ENCODE data around the gene EIF2S3.

Gene EIF2S3

DNA sequence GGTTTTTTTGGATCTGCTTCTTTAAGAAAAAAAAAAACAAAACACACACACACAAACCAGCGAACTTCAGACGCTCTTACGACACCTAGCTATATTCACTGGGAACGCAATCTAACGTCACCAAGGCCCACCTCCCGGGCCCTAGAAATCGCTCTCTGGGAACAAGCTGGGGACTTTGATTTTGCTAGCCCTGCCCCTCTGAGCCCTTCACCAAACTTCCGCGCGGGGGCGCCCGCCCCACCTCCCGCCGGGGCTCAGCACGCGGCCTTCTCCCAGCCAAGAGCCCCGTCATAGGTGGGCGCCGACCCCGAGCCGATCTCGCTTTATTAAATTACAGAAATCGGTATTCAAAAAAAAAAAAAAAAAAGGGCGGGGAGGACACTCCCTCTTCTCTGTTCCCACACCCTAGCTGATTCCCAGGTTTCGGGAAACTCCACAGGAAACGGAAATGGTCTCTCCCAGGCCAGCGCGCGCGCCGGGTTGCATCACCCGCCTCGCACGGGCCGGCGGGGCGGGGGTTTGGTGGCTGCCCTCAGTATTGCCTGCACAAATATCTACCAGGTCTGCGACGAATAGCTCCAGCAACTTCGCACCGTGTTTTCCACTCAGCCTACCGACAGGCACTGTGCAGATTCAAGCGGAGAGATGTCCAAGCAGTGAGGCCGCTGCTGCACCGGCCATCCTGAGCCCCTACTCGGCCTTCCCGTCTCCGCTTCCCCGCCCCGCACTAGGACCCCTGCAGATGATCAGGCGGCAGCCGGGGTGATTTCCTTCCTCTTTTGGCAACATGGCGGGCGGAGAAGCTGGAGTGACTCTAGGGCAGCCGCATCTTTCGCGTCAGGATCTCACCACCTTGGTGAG, at the start of gene EIF2S3:
Gene EIF2S3 (plus strand): TSS at position 775 of the 861 bp plus-strand sequence. CDS start 13 bp downstream, at position 788.
- no peak within 1 kb of the TSS for H3K4me3 ChIP-seq (ENCODE audit: low read depth, low read length)
- DNase-seq (ENCODE audit: low read depth) = peak; percentile 87

DNA sequence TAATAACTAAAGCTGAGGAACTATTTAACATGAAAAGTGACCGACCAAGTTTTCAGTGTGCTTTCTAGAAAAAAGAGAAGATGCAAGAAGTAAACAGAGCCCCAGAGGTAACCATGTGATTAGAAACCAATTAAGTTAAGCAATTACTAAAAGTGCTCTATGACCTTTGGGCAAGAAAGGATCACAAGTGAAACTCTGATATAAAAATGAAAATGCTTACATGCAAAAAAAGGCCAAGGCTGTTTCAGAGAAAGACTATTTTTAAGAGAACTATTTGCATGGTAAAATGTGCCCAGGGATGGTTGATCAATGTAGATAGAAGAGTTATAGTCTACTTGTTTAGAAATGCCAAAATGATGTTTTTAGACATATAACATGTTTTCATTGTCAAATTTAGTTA, 49.7 kb upstream of the EIF2S3 start:
- no peak overlapping the region for H3K4me3 ChIP-seq (ENCODE audit: low read depth, low read length)
- no peak for DNase-seq (ENCODE audit: low read depth)

DNA sequence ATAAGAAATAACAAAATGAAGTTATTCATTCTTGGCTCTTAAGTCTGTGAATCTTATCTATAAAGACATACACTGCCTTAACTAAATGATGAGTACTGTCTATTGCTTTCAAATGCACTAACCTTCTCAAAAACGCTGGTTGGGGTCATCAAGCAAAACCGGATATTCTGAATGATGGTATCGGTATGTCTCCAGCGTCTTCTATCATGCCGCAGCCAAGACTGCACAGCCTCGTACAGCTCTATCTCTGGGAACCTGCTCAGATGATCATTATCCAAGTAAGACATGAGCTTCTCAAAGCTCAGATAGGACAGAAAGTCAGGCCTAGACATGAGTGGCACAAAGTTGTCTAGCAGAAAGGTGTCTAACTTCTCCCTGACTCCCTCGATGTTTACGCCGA, 48.9 kb upstream of the EIF2S3 start:
- no peak overlapping the region for H3K4me3 ChIP-seq (ENCODE audit: low read depth, low read length)
- no peak for DNase-seq (ENCODE audit: low read depth)

DNA sequence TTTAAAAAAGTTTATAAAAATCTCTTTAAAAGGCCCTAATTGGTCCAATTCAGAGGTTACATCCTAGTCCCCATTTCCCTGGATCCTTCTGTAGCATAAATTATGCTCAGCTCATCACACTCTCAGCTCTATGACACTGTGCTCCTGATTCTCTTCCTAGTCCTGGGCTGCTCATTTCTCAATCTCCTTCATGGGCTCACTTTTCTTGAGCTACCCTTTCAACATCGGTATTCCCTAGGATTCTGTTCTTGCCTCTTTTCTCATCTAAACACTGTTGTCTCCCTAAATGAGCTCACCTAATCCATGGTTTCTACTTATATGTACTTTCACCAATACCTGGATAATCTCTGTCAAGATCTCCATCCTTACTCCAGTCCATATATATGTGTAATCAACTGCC, 42.5 kb upstream of the EIF2S3 start:
- DNase-seq (ENCODE audit: low read depth) = no peak
- H3K4me3 ChIP-seq (ENCODE audit: low read depth, low read length) = no peak overlapping the region

DNA sequence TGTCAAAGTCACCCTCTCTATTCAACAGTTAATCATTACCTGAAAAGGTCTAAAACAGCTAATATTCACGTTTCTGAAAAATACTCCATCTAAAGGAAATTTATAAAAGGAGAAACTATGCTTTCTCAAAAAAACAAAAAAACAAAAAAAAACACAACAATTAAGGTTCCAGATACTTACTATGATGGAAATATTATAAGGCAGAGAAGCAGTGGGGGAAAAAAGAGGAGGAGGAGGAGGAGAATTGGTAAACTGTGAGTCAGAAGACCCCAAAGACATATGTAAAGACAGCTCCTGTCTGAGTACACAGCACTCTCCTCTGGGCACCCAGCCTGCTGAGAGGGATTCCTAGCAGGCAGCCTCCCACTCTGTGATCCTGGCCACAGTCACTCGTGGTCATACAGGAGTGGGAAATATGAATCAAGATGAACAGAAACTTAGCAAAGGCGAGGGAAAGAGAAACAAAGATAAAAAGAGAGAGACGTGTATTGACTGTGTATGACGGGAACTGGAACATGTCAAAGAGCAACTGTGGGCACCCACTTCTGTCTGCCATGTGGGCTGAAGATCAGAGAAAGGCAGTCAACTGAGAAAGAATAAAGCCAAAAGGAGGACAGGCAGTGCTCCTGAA, 40.3 kb upstream of the EIF2S3 start:
- H3K4me3 ChIP-seq (ENCODE audit: low read depth, low read length) = no peak overlapping the region
- no peak for DNase-seq (ENCODE audit: low read depth)

DNA sequence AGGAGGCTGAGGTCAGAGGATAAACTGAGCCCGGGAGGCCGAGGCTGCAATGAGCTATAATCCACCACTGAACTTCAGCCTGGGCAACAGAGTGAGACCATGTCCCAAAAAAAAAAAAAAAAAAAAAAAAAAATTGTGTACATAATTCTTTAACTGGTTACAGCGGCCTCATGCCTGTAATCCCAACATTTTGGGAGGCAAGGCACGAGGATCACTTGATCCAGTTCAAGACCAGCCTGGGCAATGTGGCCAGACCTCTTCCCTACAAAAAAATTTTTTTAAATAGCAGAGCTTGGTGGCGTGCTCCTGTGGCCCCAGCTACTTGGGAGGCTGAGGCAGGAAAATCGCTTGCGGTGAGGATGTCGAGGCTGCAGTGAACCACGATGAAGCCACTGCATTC, 37.1 kb upstream of the EIF2S3 start:
- DNase-seq (ENCODE audit: low read depth) = no peak
- H3K4me3 ChIP-seq (ENCODE audit: low read depth, low read length) = no peak overlapping the region

DNA sequence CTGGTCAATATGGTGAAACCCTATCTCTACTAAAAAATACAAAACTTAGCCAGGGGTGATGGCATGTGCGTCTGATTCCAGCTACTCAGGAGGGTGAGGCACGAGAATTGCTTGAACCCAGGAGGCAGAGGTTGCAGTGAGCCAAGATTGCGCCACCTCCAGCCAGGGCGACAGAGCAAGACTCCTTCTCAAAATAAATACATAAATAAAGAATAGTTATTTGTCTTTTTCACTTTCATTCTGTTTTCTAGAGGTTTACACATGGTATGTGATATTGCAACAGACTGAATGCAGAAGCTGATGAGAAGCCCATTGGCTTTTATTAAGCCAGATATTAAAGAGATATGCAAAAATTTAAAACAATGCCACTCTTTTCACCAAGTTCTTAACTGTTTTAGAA, 35.9 kb upstream of the EIF2S3 start:
- H3K4me3 ChIP-seq (ENCODE audit: low read depth, low read length) = no peak overlapping the region
- no peak for DNase-seq (ENCODE audit: low read depth)

DNA sequence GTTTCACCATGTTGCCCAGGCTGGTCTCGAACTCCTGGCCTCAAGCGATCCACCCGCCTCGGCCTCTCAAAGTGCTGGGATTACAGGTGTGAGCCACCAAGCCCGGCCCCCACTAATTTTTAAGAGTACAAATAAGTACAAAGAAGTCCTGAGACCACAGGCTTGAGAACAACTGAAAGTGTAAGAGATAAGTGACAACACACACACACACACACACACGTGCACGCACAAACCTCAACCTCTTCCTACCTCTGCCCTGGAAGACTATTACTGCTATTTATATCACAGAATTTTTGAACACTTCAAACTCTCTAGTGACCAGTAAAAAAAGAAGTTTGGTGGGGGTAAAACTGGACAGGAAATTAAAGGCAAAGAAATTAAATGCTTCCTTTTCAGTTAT, 35.3 kb upstream of the EIF2S3 start:
- H3K4me3 ChIP-seq (ENCODE audit: low read depth, low read length) = no peak overlapping the region
- no peak for DNase-seq (ENCODE audit: low read depth)

DNA sequence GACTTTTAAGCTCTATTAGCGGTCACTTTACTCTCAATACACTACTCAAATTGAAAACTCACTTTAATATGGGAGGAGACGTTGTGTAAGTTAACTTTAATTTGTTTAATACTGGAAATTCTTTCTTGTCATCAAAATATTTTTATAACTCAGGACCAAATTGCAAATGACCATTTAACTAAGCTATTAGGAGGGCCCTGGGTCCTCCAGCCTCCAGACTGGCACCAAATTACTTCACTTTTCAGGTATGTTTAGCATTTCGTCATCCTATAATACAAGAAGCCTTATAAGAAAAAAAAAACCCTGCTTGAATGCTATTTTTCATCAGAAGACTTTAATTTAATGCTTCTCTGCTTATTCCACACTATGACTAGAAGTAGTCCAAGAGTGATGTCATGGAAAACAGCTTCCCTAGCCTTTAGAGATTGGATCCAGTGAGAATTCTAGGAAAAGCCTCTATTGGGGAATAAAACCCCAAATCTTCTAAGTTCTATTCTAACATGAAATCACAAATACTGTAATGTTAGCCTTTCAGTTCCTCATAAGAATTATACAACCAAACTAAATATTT, 34.4 kb upstream of the EIF2S3 start:
- DNase-seq (ENCODE audit: low read depth) = no peak

DNA sequence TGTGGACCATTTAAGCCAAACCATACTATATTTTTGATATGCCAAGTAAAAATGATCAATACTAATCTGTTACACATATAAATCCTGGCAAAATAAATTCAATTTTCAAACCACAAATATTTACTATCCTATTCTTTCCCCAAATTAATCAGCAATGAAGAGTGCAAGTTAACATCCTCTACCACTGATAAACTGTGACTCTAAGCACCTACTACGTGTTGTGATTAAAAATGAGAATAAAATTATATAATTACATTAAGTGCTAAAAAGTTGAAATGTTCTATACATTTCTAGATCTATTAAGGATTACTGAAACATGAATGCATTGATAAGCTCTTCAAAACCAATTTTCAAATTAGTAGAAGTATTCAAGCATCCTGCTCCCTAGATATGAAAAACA, 31.2 kb upstream of the EIF2S3 start:
- no peak for DNase-seq (ENCODE audit: low read depth)
- peak overlapping the region; percentile 73 for H3K4me3 ChIP-seq (ENCODE audit: low read depth, low read length)

More for the DNA sequence above, 34.4 kb upstream of the EIF2S3 start:
- H3K4me3 ChIP-seq (ENCODE audit: low read depth, low read length) = no peak overlapping the region

DNA sequence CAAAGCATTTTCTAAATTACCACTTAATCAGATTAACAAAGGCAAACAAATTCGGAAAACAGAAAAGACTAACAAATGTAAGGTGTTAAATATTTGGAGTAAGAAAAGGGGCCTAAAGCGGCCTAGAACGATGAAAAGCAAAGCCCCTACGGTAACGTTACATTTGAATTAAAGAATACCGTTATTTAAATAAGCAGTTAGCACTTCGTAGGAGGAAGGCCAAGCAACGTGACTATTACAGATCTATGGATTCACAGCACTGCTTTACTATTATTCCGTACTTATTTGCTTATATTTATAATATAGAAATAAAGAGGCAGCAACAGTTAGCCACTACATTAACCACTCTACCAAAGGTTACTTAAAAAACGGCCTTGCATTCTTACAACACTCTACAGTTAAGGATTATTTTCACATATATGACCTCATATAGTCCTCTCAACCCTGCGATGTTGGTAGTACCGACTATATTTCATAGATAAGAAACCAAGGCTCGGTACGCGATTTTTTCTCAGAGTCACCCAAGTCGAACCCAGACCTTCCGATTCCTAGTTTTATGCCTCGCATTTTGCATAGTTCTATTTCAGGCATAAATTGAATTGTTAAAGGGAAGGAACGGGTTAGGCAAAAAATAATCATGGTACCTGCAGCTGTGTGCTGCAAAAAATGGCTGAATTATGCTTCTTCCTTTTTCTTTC, 30.6 kb upstream of the EIF2S3 start:
- peak overlapping the region; percentile 73 for H3K4me3 ChIP-seq (ENCODE audit: low read depth, low read length)
- DNase-seq (ENCODE audit: low read depth) = no peak

DNA sequence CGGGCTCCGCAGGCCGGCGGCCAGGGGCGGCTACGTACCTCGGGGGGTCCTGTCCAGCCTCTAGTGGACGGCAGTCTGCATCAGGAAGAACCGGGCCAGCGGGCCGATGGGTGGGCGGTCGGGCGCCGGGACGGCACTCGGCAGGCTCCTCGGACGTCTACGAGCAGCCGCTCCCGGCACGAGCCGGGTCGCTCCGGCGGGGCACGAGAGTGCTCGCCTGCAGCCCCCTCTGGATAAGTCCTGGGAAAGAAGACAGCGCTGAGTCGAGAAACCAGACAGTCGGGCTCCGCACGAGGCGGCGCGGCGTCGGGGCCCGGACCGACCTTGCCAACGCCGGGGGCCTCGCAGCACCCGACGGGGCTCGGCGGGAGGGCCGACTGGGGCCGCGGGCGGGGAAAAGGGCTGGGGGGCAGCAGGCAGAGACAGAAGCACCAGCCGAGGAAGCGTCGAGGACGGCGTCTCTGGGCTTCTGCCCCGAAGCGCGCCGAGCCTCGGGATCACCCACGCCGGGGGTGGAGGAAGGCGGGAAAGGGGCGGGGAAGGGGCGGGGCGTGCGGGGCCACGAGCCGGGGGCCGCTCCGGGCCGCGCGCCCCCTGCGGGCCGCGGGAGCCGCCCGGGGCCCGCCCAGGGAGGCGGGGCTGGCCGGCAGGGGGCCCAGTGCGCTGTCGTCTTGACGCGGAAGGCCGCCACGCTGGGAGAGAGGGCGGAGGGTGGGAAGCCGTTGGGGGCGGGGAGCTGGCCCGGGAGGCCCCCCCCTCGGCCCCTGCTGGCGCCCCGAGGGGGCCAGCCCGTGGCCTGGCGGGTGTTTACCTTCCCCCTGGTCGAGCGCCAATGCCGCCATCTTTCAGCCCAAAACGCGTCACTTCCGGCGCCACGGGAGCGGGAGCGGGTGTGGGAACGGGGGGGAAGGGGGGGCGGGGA, 29.7 kb upstream of the EIF2S3 start:
- peak; percentile 79 for DNase-seq (ENCODE audit: low read depth)
- peak overlapping the region; percentile 73 for H3K4me3 ChIP-seq (ENCODE audit: low read depth, low read length)

DNA sequence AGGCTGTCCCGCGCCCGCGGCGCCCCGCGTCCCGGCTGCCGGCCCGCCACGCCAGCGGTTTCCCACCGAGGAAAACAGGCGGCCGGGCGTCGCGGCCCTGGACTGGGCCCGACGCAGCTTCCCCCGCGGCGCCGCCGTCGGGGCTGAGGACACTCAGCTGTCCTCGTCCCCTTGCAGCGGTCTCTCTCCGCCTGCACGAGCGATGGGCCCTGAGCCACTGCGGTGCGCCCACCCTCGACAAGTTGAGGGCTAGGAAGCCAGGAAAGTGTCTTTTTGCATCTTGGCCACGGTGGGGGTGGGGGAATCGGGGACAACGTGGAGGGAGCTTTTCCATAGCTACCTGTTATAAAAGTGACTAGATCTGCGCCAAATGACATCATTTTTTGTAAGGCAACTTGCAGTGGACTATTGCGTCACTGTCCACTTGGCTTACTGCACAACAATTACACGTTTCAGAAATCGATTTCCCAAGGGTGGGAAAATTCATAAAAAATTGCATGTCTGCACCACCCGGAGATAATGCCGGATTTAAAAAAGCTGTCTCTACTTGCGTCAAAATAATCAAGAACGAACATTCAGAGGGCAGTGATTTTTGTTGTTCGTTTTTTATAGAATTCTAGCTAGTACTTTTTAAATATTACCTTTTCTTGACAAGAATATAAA, 28.9 kb upstream of the EIF2S3 start:
- peak overlapping the region; percentile 68 for H3K4me3 ChIP-seq (ENCODE audit: low read depth, low read length)
- peak; percentile 60 for DNase-seq (ENCODE audit: low read depth)

DNA sequence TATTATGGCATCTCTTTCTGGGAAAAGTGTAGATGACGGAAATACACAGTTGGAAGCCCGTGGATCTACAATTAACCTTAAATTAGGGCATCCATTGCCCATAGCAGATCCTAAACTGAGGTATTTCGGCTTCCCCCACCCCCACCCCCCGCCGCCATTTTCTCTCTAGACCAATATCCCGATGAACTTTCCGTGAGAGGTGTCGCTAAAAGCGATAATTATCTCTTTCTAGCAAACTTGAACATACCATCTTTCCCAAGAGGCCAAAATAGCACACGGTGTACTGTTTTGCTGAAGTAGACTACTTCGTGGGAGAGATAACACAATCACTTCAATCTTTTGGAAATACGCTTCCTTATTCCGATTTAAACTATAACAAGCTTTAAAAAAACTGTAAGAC, 28.3 kb upstream of the EIF2S3 start:
- H3K4me3 ChIP-seq (ENCODE audit: low read depth, low read length) = peak overlapping the region; percentile 68
- no peak for DNase-seq (ENCODE audit: low read depth)

DNA sequence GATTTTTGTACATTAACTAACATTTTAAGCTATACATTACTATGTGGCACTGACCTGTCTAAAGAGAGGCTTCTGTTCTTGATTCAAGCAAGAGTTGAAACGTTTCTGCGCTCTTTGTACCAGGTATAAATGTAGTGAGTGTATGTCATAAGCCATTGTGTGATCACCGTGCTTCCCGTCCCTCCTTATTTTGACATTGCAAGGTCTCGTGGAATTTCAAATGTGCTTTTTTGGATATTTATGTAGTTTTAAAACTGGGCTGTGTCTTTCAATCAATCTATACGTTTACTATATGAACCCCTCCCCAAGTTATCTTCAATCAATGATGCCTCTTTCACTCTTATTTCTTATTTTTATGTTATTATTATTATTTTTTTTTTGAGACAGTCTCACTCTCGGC, 27.7 kb upstream of the EIF2S3 start, which contains the start of gene KLHL15:
Gene KLHL15 (minus strand): TSS at position 101 of the 400 bp plus-strand sequence. CDS start 20,493 bp downstream, outside the sequence.
- DNase-seq (ENCODE audit: low read depth) = no peak
- H3K4me3 ChIP-seq (ENCODE audit: low read depth, low read length) = peak within 1 kb of the TSS; percentile 68

DNA sequence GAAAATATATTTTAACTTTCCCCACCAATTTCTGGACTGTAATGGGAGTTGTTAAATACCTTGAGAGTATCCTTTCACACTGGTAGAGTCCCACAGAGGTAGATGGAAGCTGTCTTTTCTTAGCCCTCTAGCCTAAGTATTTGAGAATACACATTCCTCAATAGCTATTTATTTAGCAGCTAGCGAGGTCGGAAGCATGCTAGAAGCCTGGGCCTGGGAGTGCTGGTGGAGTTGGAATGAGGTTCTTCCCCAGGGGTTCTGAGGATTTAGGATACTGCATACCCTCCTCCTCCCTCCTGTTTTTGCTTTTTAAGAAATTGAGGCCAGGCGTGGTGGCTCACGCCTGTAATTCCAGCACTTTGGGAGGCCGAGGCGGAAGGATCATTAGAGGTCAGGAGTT, 26.8 kb upstream of the EIF2S3 start:
- no peak for DNase-seq (ENCODE audit: low read depth)
- H3K4me3 ChIP-seq (ENCODE audit: low read depth, low read length) = no peak overlapping the region

DNA sequence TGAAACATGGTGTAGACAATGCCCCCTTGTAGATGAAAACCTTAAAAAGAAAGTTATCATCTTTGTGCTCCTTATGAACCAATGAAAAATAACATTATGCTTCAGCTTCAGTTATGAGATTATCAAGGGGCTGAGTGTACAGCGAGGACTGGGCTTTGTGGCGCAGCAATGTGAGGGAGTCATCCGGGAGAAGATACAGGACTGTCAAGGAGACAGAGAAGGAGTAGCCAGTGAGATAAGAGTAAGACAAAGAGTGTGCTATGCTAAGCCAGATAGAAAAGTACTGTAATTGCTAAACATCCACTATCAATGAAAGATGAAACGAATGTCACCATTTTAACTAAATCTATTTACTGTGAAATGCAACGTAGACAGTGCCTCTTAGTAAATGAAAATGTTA, 24.2 kb upstream of the EIF2S3 start:
- H3K4me3 ChIP-seq (ENCODE audit: low read depth, low read length) = no peak overlapping the region
- no peak for DNase-seq (ENCODE audit: low read depth)

DNA sequence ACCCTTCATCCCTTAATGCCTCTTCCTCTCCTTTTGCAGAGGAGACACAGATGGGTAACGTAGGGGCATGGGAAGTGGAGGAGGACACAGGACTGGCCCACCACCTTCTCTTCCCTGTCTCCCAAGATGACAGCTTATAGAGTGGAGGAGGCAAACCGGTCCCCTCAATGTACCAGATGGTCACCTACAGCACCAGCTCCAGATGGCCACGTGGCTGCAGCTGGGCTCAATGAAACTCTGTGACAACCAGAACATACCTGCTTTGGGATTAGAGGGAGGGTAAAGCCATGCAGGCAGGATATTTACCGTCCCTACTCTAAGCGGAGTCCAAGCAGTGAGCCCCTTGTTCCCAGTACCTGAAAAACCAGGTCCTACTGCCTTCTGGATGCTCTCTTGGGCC, 20.3 kb upstream of the EIF2S3 start:
- DNase-seq (ENCODE audit: low read depth) = no peak
- no peak overlapping the region for H3K4me3 ChIP-seq (ENCODE audit: low read depth, low read length)
